ENCODE data around the gene RET. TPM values are rescaled to one million over a fixed set of nuclear protein-coding genes. Genes with fewer than 3 reads are reported as not detected.

Gene RET
- total RNA-seq, 2 donors from 2014 or later = 0.14 TPM; not detected in 1

- ATAC-seq (ENCODE audit: insufficient number of reproducible peaks, low FRiP score, low read depth) (no peak), DNase-seq (ENCODE audit: low spot score) (no peak)
- Histone ChIP-seq H3K9me3 (no peaks in the 10 kb centered on the region), H3K27me3 (replicated peaks; ENCODE audit: insufficient read depth) (no peaks in the 10 kb centered on the region), H3K36me3 (peaks cover 14% of the 10 kb centered on the region), H3K4me1 (ENCODE audit: control insufficient read depth in 1 of 2, low read depth in 2 of 2) (peaks cover 31% of the 10 kb centered on the region in 2 donors), H3K4me3 (no peak overlapping the region), H3K27ac (no peak overlapping the region)
- no peak for TF ChIP-seq CTCF (IDR thresholded peaks at IDR 0.05)
Measured at GRCh38 chr10:43158636-43159035, 81.8 kb downstream of the RET start.

GRCh38 chr10:43160046-43160920 is 83.4 kb downstream of the RET start:
- Histone ChIP-seq H3K27me3 (replicated peaks; ENCODE audit: insufficient read depth) (no peaks in the 10 kb centered on the region), H3K4me3 (no peak overlapping the region), H3K4me1 (ENCODE audit: control insufficient read depth in 1 of 2, low read depth in 2 of 2) (peaks cover 18 to 21% of the 10 kb centered on the region in 2 donors), H3K27ac (no peak overlapping the region), H3K36me3 (peaks cover 14% of the 10 kb centered on the region), H3K9me3 (no peaks in the 10 kb centered on the region)
- DNase-seq (ENCODE audit: low spot score) (no peak), ATAC-seq (ENCODE audit: insufficient number of reproducible peaks, low FRiP score, low read depth) (no peak)
- TF ChIP-seq CTCF (IDR thresholded peaks at IDR 0.05) = no peak

GRCh38 chr10:43160921-43161255 is 84.0 kb downstream of the RET start:
- ATAC-seq (ENCODE audit: insufficient number of reproducible peaks, low FRiP score, low read depth) (no peak), DNase-seq (ENCODE audit: low spot score) (no peak)
- no peak for TF ChIP-seq CTCF (IDR thresholded peaks at IDR 0.05)
- no peak overlapping the region for H3K27ac ChIP-seq
- peaks cover 14% of the 10 kb centered on the region for H3K36me3 ChIP-seq
- H3K9me3 ChIP-seq = no peaks in the 10 kb centered on the region
- H3K4me3 ChIP-seq = no peak overlapping the region
- H3K27me3 ChIP-seq (replicated peaks; ENCODE audit: insufficient read depth) = no peaks in the 10 kb centered on the region
- H3K4me1 ChIP-seq (ENCODE audit: control insufficient read depth in 1 of 2, low read depth in 2 of 2) = peaks cover 17 to 21% of the 10 kb centered on the region in 2 donors

GRCh38 chr10:43162604-43163003 is 85.7 kb downstream of the RET start:
- no peak for DNase-seq (ENCODE audit: low spot score)
- Histone ChIP-seq H3K4me3 (no peak overlapping the region), H3K9me3 (no peaks in the 10 kb centered on the region), H3K36me3 (peaks cover 14% of the 10 kb centered on the region), H3K27ac (no peak overlapping the region), H3K4me1 (ENCODE audit: control insufficient read depth in 1 of 2, low read depth in 2 of 2) (peaks cover 13 to 14% of the 10 kb centered on the region in 2 donors), H3K27me3 (replicated peaks; ENCODE audit: insufficient read depth) (no peaks in the 10 kb centered on the region)
- no peak for ATAC-seq (ENCODE audit: insufficient number of reproducible peaks, low FRiP score, low read depth)
- TF ChIP-seq CTCF (IDR thresholded peaks at IDR 0.05) = no peak

- H3K36me3 ChIP-seq = peaks cover 14% of the 10 kb centered on the region
- no peak for TF ChIP-seq CTCF (IDR thresholded peaks at IDR 0.05)
- H3K9me3 ChIP-seq = no peaks in the 10 kb centered on the region
- H3K4me1 ChIP-seq (ENCODE audit: control insufficient read depth in 1 of 2, low read depth in 2 of 2) = no peaks in the 10 kb centered on the region
- H3K27me3 ChIP-seq (replicated peaks; ENCODE audit: insufficient read depth) = no peaks in the 10 kb centered on the region
- DNase-seq (ENCODE audit: low spot score) = no peak
- no peak for ATAC-seq (ENCODE audit: insufficient number of reproducible peaks, low FRiP score, low read depth)
- no peak overlapping the region for H3K4me3 ChIP-seq
- H3K27ac ChIP-seq = no peak overlapping the region
Measured at GRCh38 chr10:43166207-43166879, 89.5 kb downstream of the RET start.

Data from thoracic aorta (tissue), 2 donors.